ENCODE measurements around the gene TXN2.

The TXN2 gene

GRCh38 chr22:36510384-36510783 is 28.9 kb upstream of the TXN2 start:
- Histone ChIP-seq H3K4me3 (ENCODE audit: extremely low read depth, insufficient read depth, low read length, poor library complexity, severe bottlenecking) (no peak overlapping the region), H3K4me1 (ENCODE audit: control insufficient read depth, insufficient read depth, low read length, poor library complexity, severe bottlenecking) (no peaks in the 10 kb centered on the region), H3K9me3 (ENCODE audit: control insufficient read depth, low read length) (no peaks in the 10 kb centered on the region), H3K27ac (ENCODE audit: low read depth, low read length, severe bottlenecking) (no peak overlapping the region), H3K36me3 (ENCODE audit: control insufficient read depth, insufficient read depth, low read length) (peaks cover 52% of the 10 kb centered on the region)
- 85% methylated on average over 2 of the region's 3 CpGs; no CpG with 5 or more reads in 1 of the 2 experiments for WGBS, 2 experiments (ENCODE audit: insufficient coverage in 2 of 2)

- no peak overlapping the region for H3K4me3 ChIP-seq (ENCODE audit: extremely low read depth, insufficient read depth, low read length, poor library complexity, severe bottlenecking)
- H3K9me3 ChIP-seq (ENCODE audit: control insufficient read depth, low read length): no peaks in the 10 kb centered on the region
- no peak overlapping the region for H3K27ac ChIP-seq (ENCODE audit: low read depth, low read length, severe bottlenecking)
- H3K36me3 ChIP-seq (ENCODE audit: control insufficient read depth, insufficient read depth, low read length): peaks cover 24% of the 10 kb centered on the region
- 96 to 100% methylated on average over 2 to 4 of the region's 6 CpGs for WGBS, 2 experiments (ENCODE audit: insufficient coverage in 2 of 2)
- no peaks in the 10 kb centered on the region for H3K4me1 ChIP-seq (ENCODE audit: control insufficient read depth, insufficient read depth, low read length, poor library complexity, severe bottlenecking)
These were observed 26.1 kb upstream of the TXN2 start for GRCh38 chr22:36507518-36508010.

GRCh38 chr22:36506637-36507517 is 25.4 kb upstream of the TXN2 start, which contains the start of gene FOXRED2:
TSS of gene FOXRED2 (minus strand) at chr22:36507040. CDS start at chr22:36506422, 618 bp downstream.
- Histone ChIP-seq H3K36me3 (ENCODE audit: control insufficient read depth, insufficient read depth, low read length) (peaks cover 17% of the 10 kb centered on the region), H3K9me3 (ENCODE audit: control insufficient read depth, low read length) (no peaks in the 10 kb centered on the region), H3K4me1 (ENCODE audit: control insufficient read depth, insufficient read depth, low read length, poor library complexity, severe bottlenecking) (no peaks in the 10 kb centered on the region), H3K27ac (ENCODE audit: low read depth, low read length, severe bottlenecking) (no peak within 1 kb of the TSS), H3K4me3 (ENCODE audit: extremely low read depth, insufficient read depth, low read length, poor library complexity, severe bottlenecking) (peak within 1 kb of the TSS; percentile 37)
- WGBS, 2 experiments (ENCODE audit: insufficient coverage in 2 of 2): 12 to 13% methylated on average over 51 to 70 of the region's 75 CpGs

GRCh38 chr22:36505998-36506635 is 24.7 kb upstream of the TXN2 start:
- Histone ChIP-seq H3K9me3 (ENCODE audit: control insufficient read depth, low read length) (no peaks in the 10 kb centered on the region), H3K27ac (ENCODE audit: low read depth, low read length, severe bottlenecking) (no peak overlapping the region), H3K36me3 (ENCODE audit: control insufficient read depth, insufficient read depth, low read length) (peaks cover 10% of the 10 kb centered on the region), H3K4me3 (ENCODE audit: extremely low read depth, insufficient read depth, low read length, poor library complexity, severe bottlenecking) (peak overlapping the region; percentile 37), H3K4me1 (ENCODE audit: control insufficient read depth, insufficient read depth, low read length, poor library complexity, severe bottlenecking) (no peaks in the 10 kb centered on the region)
- 96 to 97% methylated on average over 58 to 60 of the region's 60 CpGs for WGBS, 2 experiments (ENCODE audit: insufficient coverage in 2 of 2)

GRCh38 chr22:36497910-36498665 is 16.6 kb upstream of the TXN2 start:
- peaks cover 10% of the 10 kb centered on the region for H3K36me3 ChIP-seq (ENCODE audit: control insufficient read depth, insufficient read depth, low read length)
- WGBS, 2 experiments (ENCODE audit: insufficient coverage in 2 of 2): 90 to 94% methylated on average over 23 to 27 of the region's 30 CpGs

GRCh38 chr22:36493690-36494110 is 12.3 kb upstream of the TXN2 start:
- no peaks in the 10 kb centered on the region for H3K4me1 ChIP-seq (ENCODE audit: control insufficient read depth, insufficient read depth, low read length, poor library complexity, severe bottlenecking)
- H3K36me3 ChIP-seq (ENCODE audit: control insufficient read depth, insufficient read depth, low read length): peaks cover 21% of the 10 kb centered on the region
- no peak overlapping the region for H3K27ac ChIP-seq (ENCODE audit: low read depth, low read length, severe bottlenecking)
- 95 to 96% methylated on average over 13 to 14 of the region's 16 CpGs for WGBS, 2 experiments (ENCODE audit: insufficient coverage in 2 of 2)
- no peak overlapping the region for H3K4me3 ChIP-seq (ENCODE audit: extremely low read depth, insufficient read depth, low read length, poor library complexity, severe bottlenecking)
- H3K9me3 ChIP-seq (ENCODE audit: control insufficient read depth, low read length): no peaks in the 10 kb centered on the region

More at GRCh38 chr22:36497910-36498665, 16.6 kb upstream of the TXN2 start:
- Histone ChIP-seq H3K4me3 (ENCODE audit: extremely low read depth, insufficient read depth, low read length, poor library complexity, severe bottlenecking) (no peak overlapping the region), H3K4me1 (ENCODE audit: control insufficient read depth, insufficient read depth, low read length, poor library complexity, severe bottlenecking) (no peaks in the 10 kb centered on the region), H3K9me3 (ENCODE audit: control insufficient read depth, low read length) (no peaks in the 10 kb centered on the region), H3K27ac (ENCODE audit: low read depth, low read length, severe bottlenecking) (no peak overlapping the region)

GRCh38 chr22:36492109-36492508 is 10.7 kb upstream of the TXN2 start:
- Histone ChIP-seq H3K27ac (ENCODE audit: low read depth, low read length, severe bottlenecking) (no peak overlapping the region), H3K4me1 (ENCODE audit: control insufficient read depth, insufficient read depth, low read length, poor library complexity, severe bottlenecking) (no peaks in the 10 kb centered on the region), H3K4me3 (ENCODE audit: extremely low read depth, insufficient read depth, low read length, poor library complexity, severe bottlenecking) (no peak overlapping the region), H3K9me3 (ENCODE audit: control insufficient read depth, low read length) (peaks cover 4% of the 10 kb centered on the region), H3K36me3 (ENCODE audit: control insufficient read depth, insufficient read depth, low read length) (peaks cover 21% of the 10 kb centered on the region)
- WGBS, 2 experiments (ENCODE audit: insufficient coverage in 2 of 2): 96 to 100% methylated on average over 5 of the region's 5 CpGs

GRCh38 chr22:36491155-36491554 is 9.7 kb upstream of the TXN2 start:
- Histone ChIP-seq H3K4me1 (ENCODE audit: control insufficient read depth, insufficient read depth, low read length, poor library complexity, severe bottlenecking) (no peaks in the 10 kb centered on the region), H3K4me3 (ENCODE audit: extremely low read depth, insufficient read depth, low read length, poor library complexity, severe bottlenecking) (no peak overlapping the region), H3K27ac (ENCODE audit: low read depth, low read length, severe bottlenecking) (no peak overlapping the region), H3K36me3 (ENCODE audit: control insufficient read depth, insufficient read depth, low read length) (peaks cover 21% of the 10 kb centered on the region), H3K9me3 (ENCODE audit: control insufficient read depth, low read length) (peaks cover 9% of the 10 kb centered on the region)
- WGBS, 2 experiments (ENCODE audit: insufficient coverage in 2 of 2): 81 to 94% methylated on average over 4 to 5 of the region's 7 CpGs

GRCh38 chr22:36486619-36487384 is 5.4 kb upstream of the TXN2 start:
- Histone ChIP-seq H3K36me3 (ENCODE audit: control insufficient read depth, insufficient read depth, low read length) (peaks cover 14% of the 10 kb centered on the region), H3K9me3 (ENCODE audit: control insufficient read depth, low read length) (peaks cover 9% of the 10 kb centered on the region), H3K4me3 (ENCODE audit: extremely low read depth, insufficient read depth, low read length, poor library complexity, severe bottlenecking) (no peak overlapping the region), H3K27ac (ENCODE audit: low read depth, low read length, severe bottlenecking) (no peak overlapping the region), H3K4me1 (ENCODE audit: control insufficient read depth, insufficient read depth, low read length, poor library complexity, severe bottlenecking) (no peaks in the 10 kb centered on the region)
- WGBS, 2 experiments (ENCODE audit: insufficient coverage in 2 of 2): 85 to 91% methylated on average over 10 to 11 of the region's 13 CpGs

GRCh38 chr22:36480941-36481392 is 473 bp downstream of the TXN2 start:
- WGBS, 2 experiments (ENCODE audit: insufficient coverage in 2 of 2): 23 to 39% methylated on average over 6 to 7 of the region's 9 CpGs
- H3K4me3 ChIP-seq (ENCODE audit: extremely low read depth, insufficient read depth, low read length, poor library complexity, severe bottlenecking): peak overlapping the region; percentile 62
- peaks cover 5% of the 10 kb centered on the region for H3K4me1 ChIP-seq (ENCODE audit: control insufficient read depth, insufficient read depth, low read length, poor library complexity, severe bottlenecking)
- H3K36me3 ChIP-seq (ENCODE audit: control insufficient read depth, insufficient read depth, low read length): peaks cover 36% of the 10 kb centered on the region
- H3K27ac ChIP-seq (ENCODE audit: low read depth, low read length, severe bottlenecking): peak overlapping the region; percentile 97
- H3K9me3 ChIP-seq (ENCODE audit: control insufficient read depth, low read length): no peaks in the 10 kb centered on the region
